Keratinocyte (primary cell): ENCODE results near the gene HMCN2. TPM values are rescaled to one million over a fixed set of nuclear protein-coding genes. Genes with fewer than 3 reads are reported as not detected.

Experiments used
- DNase-seq: peaks from one replicate; pipeline ENCODE4 v3.0.0-alpha.2; 2011; ENCODE audit warnings: low read depth, missing footprints, low spot score
- FAIRE-seq: peaks from 2 replicates; lab custom pipeline; 2011; peaks lifted over from hg19 to GRCh38; lab: Jason Lieb, UNC
- H2AFZ ChIP-seq: 2 replicates; pipeline ENCODE4 v1.6.0; 2012; ENCODE audit warnings: low read length, control low read depth, inconsistent platforms; ENCODE audit not compliant: control insufficient read depth
- H3K27ac ChIP-seq: 2 replicates; pipeline ENCODE4 v1.5.1; 2011; ENCODE audit warnings: low read length; ENCODE audit not compliant: control insufficient read depth, insufficient read depth
- H3K27me3 ChIP-seq: 3 replicates; pipeline ENCODE4 v1.6.0; 2011; ENCODE audit warnings: low read length; ENCODE audit not compliant: control insufficient read depth, insufficient read depth; ENCODE audit errors: extremely low read depth
- H3K36me3 ChIP-seq, 2 experiments: 2 replicates in 1 of 2; 3 replicates in 1 of 2; pipeline ENCODE4 v1.5.1; 2011; ENCODE audit warnings: low read length in 2 of 2, mild to moderate bottlenecking in 1 of 2; ENCODE audit not compliant: control insufficient read depth in 2 of 2, insufficient read depth in 2 of 2; ENCODE audit errors: extremely low read depth in 1 of 2
- H3K4me1 ChIP-seq: 3 replicates; pipeline ENCODE4 v1.5.1; 2011; ENCODE audit warnings: low read length; ENCODE audit not compliant: control insufficient read depth, insufficient read depth; ENCODE audit errors: extremely low read depth
- H3K4me2 ChIP-seq: 3 replicates; pipeline ENCODE4 v1.6.0; 2011; ENCODE audit warnings: low read depth, low read length; ENCODE audit not compliant: control insufficient read depth, insufficient read depth; ENCODE audit errors: extremely low read depth
- H3K4me3 ChIP-seq, 3 experiments: fragments of 200-600 bp in 1 of 3; sonication (generic) in 1 of 3; 2 replicates in 2 of 3; 3 replicates in 1 of 3; pipeline ENCODE4 v1.5.1; 2011 to 2016; ENCODE audit warnings: low read length in 3 of 3, mild to moderate bottlenecking in 3 of 3, control low read depth in 2 of 3, inconsistent platforms in 1 of 3, low read depth in 1 of 3, mixed read lengths in 1 of 3, mixed run types in 1 of 3, moderate library complexity in 1 of 3; ENCODE audit not compliant: control insufficient read depth in 2 of 3, insufficient read depth in 2 of 3; ENCODE audit errors: extremely low read depth in 1 of 3
- H3K79me2 ChIP-seq: 2 replicates; pipeline ENCODE4 v1.6.0; 2012; ENCODE audit warnings: low read length; ENCODE audit not compliant: control insufficient read depth, insufficient read depth
- H3K9ac ChIP-seq: 3 replicates; pipeline ENCODE4 v1.6.0; 2011; ENCODE audit warnings: low read length; ENCODE audit not compliant: control insufficient read depth, insufficient read depth; ENCODE audit errors: extremely low read depth
- H3K9me1 ChIP-seq: 3 replicates; pipeline ENCODE4 v1.6.0; 2011; ENCODE audit warnings: low read length; ENCODE audit not compliant: control insufficient read depth, insufficient read depth; ENCODE audit errors: extremely low read depth
- H3K9me3 ChIP-seq: 2 replicates; pipeline ENCODE4 v1.5.1; 2012; ENCODE audit warnings: low read depth, low read length; ENCODE audit not compliant: control insufficient read depth
- H4K20me1 ChIP-seq: 3 replicates; pipeline ENCODE4 v1.6.0; 2011; ENCODE audit warnings: low read length; ENCODE audit not compliant: control insufficient read depth, insufficient read depth; ENCODE audit errors: extremely low read depth
- CTCF ChIP-seq, 3 experiments: IDR thresholded peaks in 1 of 3; conservative IDR thresholded peaks in 1 of 3; optimal IDR thresholded peaks in 1 of 3; 2 replicates in 2 of 3; 3 replicates in 1 of 3; pipeline versions ENCODE3 to v1.5.1; 2011; ENCODE audit warnings: low read length in 3 of 3, mild to moderate bottlenecking in 3 of 3, moderate library complexity in 2 of 3, control low read depth in 1 of 3, inconsistent platforms in 1 of 3; ENCODE audit not compliant: insufficient read depth in 2 of 3; ENCODE audit errors: extremely low read depth in 1 of 3
- EZH2 ChIP-seq: IDR thresholded peaks from one replicate; pipeline ENCODE4 v1.6.1; 2012; ENCODE audit warnings: inconsistent platforms, mild to moderate bottlenecking, low read length, moderate library complexity
- dilution Hi-C: fragments of 300-500 bp; cut with MboI; formaldehyde crosslinking; loops from one replicate; pipeline ENCODE4 v1.7.0; 2020; ENCODE audit warnings: low sequenced_read_pairs; ENCODE audit not compliant: extremely low pct_ligation_motif_present
- polyA plus RNA-seq, 5 experiments: library from polyadenylated mRNA; depleted of rRNA in 3 of 5; stranded (reverse) in 3 of 5; stranded (forward) in 1 of 5; unstranded in 1 of 5; fragments of >200 nt; gene quantifications; 1 replicate in 1 of 5; 2 replicates in 3 of 5; 3 replicates in 1 of 5; pipeline versions ENCODE4 v1.2.1 to v1.2.3, GENCODE V29; 2011 to 2012; ENCODE audit warnings: missing spikeins in 2 of 5, low read depth in 1 of 5, low replicate concordance in 1 of 5

The HMCN2 gene
- polyA plus RNA-seq, 1 donor (not counting 4 experiments of a cell fraction or from before 2014, with no cell fraction given) = not detected

GRCh38 chr9:130430232-130430631 is 164.7 kb downstream of the HMCN2 start:
- DNase-seq (no peak), FAIRE-seq (no peak)
- H3K4me3 ChIP-seq = no peak overlapping the region
- TF ChIP-seq CTCF (optimal IDR thresholded peaks at IDR 0.05 in 1 of 3, IDR thresholded peaks at IDR 0.05 in 1 of 3, conservative IDR thresholded peaks at IDR 0.05 in 1 of 3; ENCODE audit: extremely low read depth in 1 of 3, insufficient read depth in 2 of 3, low read length in 3 of 3) (no peak), EZH2 (no peak)
- no peaks in the 10 kb centered on the region for H3K36me3 ChIP-seq
- peaks cover 21% of the 10 kb centered on the region for H3K27me3 ChIP-seq
- peaks cover 37% of the 10 kb centered on the region for H3K4me1 ChIP-seq
- H3K9me3 ChIP-seq = peaks cover 9% of the 10 kb centered on the region
- H3K27ac ChIP-seq = no peak overlapping the region
- H3K4me2 ChIP-seq = no peak overlapping the region
- no peaks in the 10 kb centered on the region for H3K79me2 ChIP-seq
- dilution Hi-C loops = no loop called here
- H3K9me1 ChIP-seq = no peaks in the 10 kb centered on the region
- no peaks in the 10 kb centered on the region for H4K20me1 ChIP-seq
- H2AFZ ChIP-seq = no peak overlapping the region
- no peak overlapping the region for H3K9ac ChIP-seq

- H3K9ac ChIP-seq = peak overlapping the region; percentile 9
- no peak for TF ChIP-seq CTCF (optimal IDR thresholded peaks at IDR 0.05 in 1 of 3, IDR thresholded peaks at IDR 0.05 in 1 of 3, conservative IDR thresholded peaks at IDR 0.05 in 1 of 3; ENCODE audit: extremely low read depth in 1 of 3, insufficient read depth in 2 of 3, low read length in 3 of 3)
- no peak for TF ChIP-seq EZH2
- peaks cover 35% of the 10 kb centered on the region for H3K4me1 ChIP-seq
- no peaks in the 10 kb centered on the region for H3K36me3 ChIP-seq
- no peaks in the 10 kb centered on the region for H3K9me1 ChIP-seq
- H3K4me2 ChIP-seq = no peak overlapping the region
- dilution Hi-C loops = no loop called here
- no peak overlapping the region for H2AFZ ChIP-seq
- no peak for DNase-seq
- no peaks in the 10 kb centered on the region for H3K79me2 ChIP-seq
- no peak overlapping the region for H3K4me3 ChIP-seq
- no peaks in the 10 kb centered on the region for H4K20me1 ChIP-seq
- peaks cover 22% of the 10 kb centered on the region for H3K27me3 ChIP-seq
- H3K27ac ChIP-seq = no peak overlapping the region
- peaks cover 9% of the 10 kb centered on the region for H3K9me3 ChIP-seq
- no peak for FAIRE-seq
Measured at GRCh38 chr9:130430734-130431535, 165.4 kb downstream of the HMCN2 start.
